OCI-LY3 (cell line): ENCODE data around the gene OR6S1.
A peak's percentile ranks its signal among the peaks of the same experiment; 100 is the strongest.

Source experiments
- H2AFZ ChIP-seq: fragments of 200-600, 300-600 bp; shearing (Covaris generic); 2 replicates; pipeline ENCODE4 v1.6.0; 2014; ENCODE audit warnings: antibody characterized with exemption, low read depth, low read length
- H3K27ac ChIP-seq: fragments of 200-600, 300-600 bp; sonication (generic); 2 replicates; pipeline ENCODE4 v1.5.1; 2014; ENCODE audit warnings: mild to moderate bottlenecking, low read length, moderate library complexity, mixed read lengths
- H3K27me3 ChIP-seq: fragments of 200-600, 300-600 bp; sonication (generic); 2 replicates; pipeline ENCODE4 v1.6.1; 2014; ENCODE audit warnings: low read depth, low read length, mixed read lengths
- H3K36me3 ChIP-seq: fragments of 200-600, 300-600 bp; sonication (generic); replicated peaks from 2 replicates; pipeline ENCODE3; 2014; ENCODE audit warnings: low read depth, low read length, mixed read lengths
- H3K4me1 ChIP-seq: fragments of 300-600, 200-600 bp; sonication (generic); 2 replicates; pipeline ENCODE4 v1.6.1; 2014; ENCODE audit warnings: low read length, mixed read lengths
- H3K4me2 ChIP-seq: fragments of 200-600, 300-600 bp; sonication (generic); 2 replicates; pipeline ENCODE4 v1.6.1; 2014; ENCODE audit warnings: low read length, mixed read lengths
- H3K4me3 ChIP-seq: fragments of 300-600, 200-600 bp; sonication (generic); 2 replicates; pipeline ENCODE4 v1.5.1; 2014; ENCODE audit warnings: antibody characterized with exemption, mild to moderate bottlenecking, low read length, moderate library complexity
- H3K79me2 ChIP-seq: fragments of 300-600, 200-600 bp; shearing (Covaris generic); 2 replicates; pipeline ENCODE4 v1.6.1; 2014; ENCODE audit warnings: mild to moderate bottlenecking, low read length, mixed read lengths
- H3K9ac ChIP-seq: fragments of 300-600, 200-600 bp; shearing (Covaris generic); 2 replicates; pipeline ENCODE4 v1.6.0; 2014; ENCODE audit warnings: mild to moderate bottlenecking, low read length, moderate library complexity
- H3K9me3 ChIP-seq: fragments of 200-600, 300-600 bp; shearing (Covaris generic); 2 replicates; pipeline ENCODE4 v1.6.1; 2014; ENCODE audit warnings: low read length, mixed read lengths; ENCODE audit not compliant: insufficient read depth
- H4K20me1 ChIP-seq: fragments of 200-600, 300-600 bp; sonication (generic); 2 replicates; pipeline ENCODE4 v1.6.1; 2016; ENCODE audit warnings: low read length, mixed read lengths; ENCODE audit not compliant: insufficient read depth
- CTCF ChIP-seq: fragments of 200-600, 300-600 bp; sonication (generic); IDR thresholded peaks from 2 replicates; pipeline ENCODE4 v1.5.1; 2014; ENCODE audit warnings: antibody characterized with exemption, low read length, low read depth
- EZH2phosphoT487 ChIP-seq: fragments of 200-600 bp; shearing (Covaris generic); IDR thresholded peaks from 2 replicates; pipeline ENCODE4 v1.6.1; 2018; ENCODE audit warnings: antibody characterized with exemption, mixed run types, low read depth

The OR6S1 gene

GRCh38 chr14:20687362-20688166, 46.1 kb upstream of the OR6S1 start:
- H3K4me3 ChIP-seq = no peak overlapping the region
- H3K4me2 ChIP-seq = no peak overlapping the region
- H3K27ac ChIP-seq = no peak overlapping the region
- no peak overlapping the region for H2AFZ ChIP-seq
- TF ChIP-seq EZH2phosphoT487 (no peak), CTCF (no peak)
- peaks cover 20% of the 10 kb centered on the region for H3K4me1 ChIP-seq
- H3K27me3 ChIP-seq = no peaks in the 10 kb centered on the region
- no peaks in the 10 kb centered on the region for H3K9me3 ChIP-seq
- no peaks in the 10 kb centered on the region for H4K20me1 ChIP-seq
- H3K9ac ChIP-seq = no peak overlapping the region
- no peaks in the 10 kb centered on the region for H3K36me3 ChIP-seq
- H3K79me2 ChIP-seq = no peaks in the 10 kb centered on the region

GRCh38 chr14:20686386-20687143, 45.1 kb upstream of the OR6S1 start:
- Histone ChIP-seq H3K4me3 (no peak overlapping the region), H3K79me2 (no peaks in the 10 kb centered on the region), H3K4me1 (peaks cover 15% of the 10 kb centered on the region), H3K9ac (no peak overlapping the region), H4K20me1 (no peaks in the 10 kb centered on the region), H3K27me3 (no peaks in the 10 kb centered on the region), H3K4me2 (no peak overlapping the region), H3K9me3 (no peaks in the 10 kb centered on the region), H3K36me3 (no peaks in the 10 kb centered on the region), H3K27ac (no peak overlapping the region), H2AFZ (no peak overlapping the region)
- TF ChIP-seq EZH2phosphoT487 (no peak), CTCF (no peak)

- H3K9ac ChIP-seq = peak overlapping the region; percentile 99
- no peaks in the 10 kb centered on the region for H3K36me3 ChIP-seq
- H3K27me3 ChIP-seq = no peaks in the 10 kb centered on the region
- H3K79me2 ChIP-seq = no peaks in the 10 kb centered on the region
- peak overlapping the region; percentile 90 for H2AFZ ChIP-seq
- peak overlapping the region; percentile 97 for H3K4me3 ChIP-seq
- H3K9me3 ChIP-seq = no peaks in the 10 kb centered on the region
- H3K4me2 ChIP-seq = peak overlapping the region; percentile 93
- H3K4me1 ChIP-seq = peaks cover 5% of the 10 kb centered on the region; the same call in 1 of the 2 replicates
- H4K20me1 ChIP-seq = no peaks in the 10 kb centered on the region
- TF ChIP-seq EZH2phosphoT487 (no peak), CTCF (0 out of 2 replicates have a peak, but pooled peaks have one; percentile 2)
- H3K27ac ChIP-seq = peak overlapping the region; percentile 98
Measured at GRCh38 chr14:20684662-20685456, 43.4 kb upstream of the OR6S1 start.
